ENCODE data around the gene CD28. TPM values are rescaled to one million over a fixed set of nuclear protein-coding genes. Genes with fewer than 3 reads are reported as not detected.

The CD28 gene
- polyA plus RNA-seq, 3 donors, result 1.1 to 2.5 (median 1.9) TPM

- no peak for DNase-seq (ENCODE audit: extremely low read depth in 1 of 11, low read depth in 9 of 11, low spot score in 4 of 11)
Measured at GRCh38 chr2:203708846-203709396, 2.5 kb downstream of the CD28 start.

- DNase-seq (ENCODE audit: extremely low read depth in 1 of 11, low read depth in 9 of 11, low spot score in 4 of 11), result no peak
Measured at GRCh38 chr2:203709416-203710040, 3.1 kb downstream of the CD28 start.

- DNase-seq (ENCODE audit: extremely low read depth in 1 of 11, low read depth in 9 of 11, low spot score in 4 of 11), result no peak
Measured at GRCh38 chr2:203710226-203710625, 3.8 kb downstream of the CD28 start.

- no peak for DNase-seq (ENCODE audit: extremely low read depth in 1 of 11, low read depth in 9 of 11, low spot score in 4 of 11)
Measured at GRCh38 chr2:203710952-203711351, 4.5 kb downstream of the CD28 start.

GRCh38 chr2:203711399-203711798, 5.0 kb downstream of the CD28 start:
- no peak for DNase-seq (ENCODE audit: extremely low read depth in 1 of 11, low read depth in 9 of 11, low spot score in 4 of 11)

GRCh38 chr2:203713381-203713780, 6.9 kb downstream of the CD28 start:
- no peak for DNase-seq (ENCODE audit: extremely low read depth in 1 of 11, low read depth in 9 of 11, low spot score in 4 of 11)

GRCh38 chr2:203714112-203714511, 7.7 kb downstream of the CD28 start:
- DNase-seq (ENCODE audit: extremely low read depth in 1 of 11, low read depth in 9 of 11, low spot score in 4 of 11), result no peak

- no peak for DNase-seq (ENCODE audit: extremely low read depth in 1 of 11, low read depth in 9 of 11, low spot score in 4 of 11)
Measured at GRCh38 chr2:203715744-203716143, 9.3 kb downstream of the CD28 start.

GRCh38 chr2:203718087-203718486, 11.6 kb downstream of the CD28 start:
- no peak for DNase-seq (ENCODE audit: extremely low read depth in 1 of 11, low read depth in 9 of 11, low spot score in 4 of 11)

GRCh38 chr2:203719456-203720410, 13.3 kb downstream of the CD28 start:
- DNase-seq (ENCODE audit: extremely low read depth in 1 of 11, low read depth in 9 of 11, low spot score in 4 of 11), result no peak

- no peak for DNase-seq (ENCODE audit: extremely low read depth in 1 of 11, low read depth in 9 of 11, low spot score in 4 of 11)
Measured at GRCh38 chr2:203720915-203721672, 14.7 kb downstream of the CD28 start.

GRCh38 chr2:203721781-203722300, 15.4 kb downstream of the CD28 start:
- DNase-seq (ENCODE audit: extremely low read depth in 1 of 11, low read depth in 9 of 11, low spot score in 4 of 11), result no peak

- DNase-seq (ENCODE audit: extremely low read depth in 1 of 11, low read depth in 9 of 11, low spot score in 4 of 11), result no peak
Measured at GRCh38 chr2:203722411-203722810, 16.0 kb downstream of the CD28 start.

GRCh38 chr2:203728321-203728720, 21.9 kb downstream of the CD28 start:
- DNase-seq (ENCODE audit: extremely low read depth in 1 of 11, low read depth in 9 of 11, low spot score in 4 of 11), result no peak

- no peak for DNase-seq (ENCODE audit: extremely low read depth in 1 of 11, low read depth in 9 of 11, low spot score in 4 of 11)
Measured at GRCh38 chr2:203730076-203730729, 23.8 kb downstream of the CD28 start.

- no peak for DNase-seq (ENCODE audit: extremely low read depth in 1 of 11, low read depth in 9 of 11, low spot score in 4 of 11)
Measured at GRCh38 chr2:203730883-203731282, 24.4 kb downstream of the CD28 start.

GRCh38 chr2:203732092-203732952, 25.9 kb downstream of the CD28 start:
- no peak for DNase-seq (ENCODE audit: extremely low read depth in 1 of 11, low read depth in 9 of 11, low spot score in 4 of 11)
